NOMO-1 treated with DMSO at 0.1 percent for 48 hours (cell line): Measurements from ENCODE around the gene CGB7.
"Not testable (repeated sequence)": the region's sequence is repeated elsewhere in the genome, so short reads cannot be mapped to it uniquely, and the experiment has no call there.

Experiments
- DNase-seq: peaks from one replicate; lab custom pipeline; 2025; ENCODE audit not compliant: unreplicated experiment; lab: John Stamatoyannopoulos, UW

The CGB7 gene

DNA sequence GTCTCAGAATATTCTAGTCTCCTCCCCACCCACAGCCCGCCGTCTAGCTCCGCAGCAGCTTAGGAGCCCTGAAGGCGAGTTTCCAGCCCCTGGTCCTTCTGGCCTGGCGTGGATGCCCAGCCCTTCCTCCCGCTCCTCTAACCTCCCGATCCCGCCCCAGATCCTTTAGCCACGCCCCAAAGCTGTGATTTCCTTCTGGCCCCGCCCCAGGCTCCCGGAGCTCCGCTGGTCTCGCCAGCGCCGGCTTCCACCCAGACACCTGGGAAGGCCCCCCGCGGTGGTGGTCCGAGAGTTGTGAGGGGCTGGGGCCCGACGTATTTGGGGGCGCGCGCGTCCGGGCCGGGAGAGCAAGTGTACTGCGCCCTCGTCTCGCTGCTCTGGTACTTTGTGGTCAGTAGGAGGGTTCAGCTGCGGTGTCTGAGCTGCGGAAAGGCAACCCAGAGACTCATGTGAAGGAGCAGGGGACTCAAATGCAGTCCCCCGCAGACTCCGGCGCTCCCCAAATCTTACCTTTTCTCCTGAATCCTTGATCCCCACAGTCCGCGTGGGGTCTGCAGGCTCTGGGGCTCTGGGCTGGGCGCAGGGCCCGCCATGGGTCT is at the start of gene CGB7:
Gene CGB7 (minus strand): TSS at position 114 of the 599 bp plus-strand sequence. CDS start 2,374 bp downstream, outside the sequence.
- no peak for DNase-seq

DNA sequence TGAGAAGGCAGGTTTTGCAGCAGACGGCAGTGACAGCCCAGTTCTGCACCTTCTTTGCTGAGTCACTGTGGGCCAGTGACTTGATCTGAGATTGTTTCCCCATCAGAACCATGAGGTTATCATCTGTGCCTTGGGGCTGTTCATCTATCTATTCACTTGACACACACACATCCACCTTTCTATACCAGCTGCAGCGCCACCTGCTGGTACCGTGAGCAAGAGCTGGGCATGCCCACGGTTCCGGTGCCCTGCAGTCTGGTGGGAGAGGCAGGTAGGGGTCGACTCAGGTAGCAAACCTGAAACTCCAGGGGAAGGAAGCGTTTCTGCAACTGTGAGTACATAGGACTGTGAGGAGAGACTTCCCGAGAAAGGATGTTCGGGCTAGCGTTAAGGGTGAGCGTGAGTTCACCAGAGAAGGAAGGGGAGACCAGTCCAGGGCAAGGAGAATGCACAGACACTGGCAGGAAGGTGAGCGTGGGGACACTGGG is 49.1 kb upstream of the CGB7 start:
- peak; percentile 37 for DNase-seq

DNA sequence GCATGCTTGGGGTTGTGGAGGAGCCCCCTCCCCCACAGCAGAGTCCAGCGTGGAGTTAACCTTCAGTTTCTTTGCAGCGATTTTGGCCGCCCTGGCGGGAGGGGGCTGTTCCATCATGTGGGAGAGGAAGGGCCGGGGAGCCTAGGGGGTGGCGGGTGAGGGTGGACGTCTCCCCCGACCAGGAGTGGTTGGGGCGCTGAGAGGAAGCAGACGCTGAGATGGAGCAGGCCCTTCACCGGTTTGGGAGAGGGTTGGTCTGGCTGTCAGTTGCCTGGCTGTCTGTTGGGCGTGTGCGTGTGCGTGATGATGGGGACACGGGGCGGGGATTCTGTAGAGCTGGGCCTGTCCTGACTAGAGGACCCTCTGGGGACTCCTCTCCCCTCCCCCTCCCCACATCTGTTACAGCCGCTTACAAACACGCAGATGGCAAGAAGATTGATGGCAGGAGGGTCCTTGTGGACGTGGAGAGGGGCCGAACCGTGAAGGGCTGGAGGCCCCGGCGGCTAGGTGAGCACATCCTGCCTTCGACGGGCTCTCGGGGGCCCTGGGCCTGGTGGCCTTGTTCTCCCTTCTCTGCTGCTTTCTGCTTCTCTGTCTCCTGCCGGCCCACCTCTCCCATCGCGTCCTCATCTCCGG is 46.8 kb upstream of the CGB7 start:
- DNase-seq: no peak

DNA sequence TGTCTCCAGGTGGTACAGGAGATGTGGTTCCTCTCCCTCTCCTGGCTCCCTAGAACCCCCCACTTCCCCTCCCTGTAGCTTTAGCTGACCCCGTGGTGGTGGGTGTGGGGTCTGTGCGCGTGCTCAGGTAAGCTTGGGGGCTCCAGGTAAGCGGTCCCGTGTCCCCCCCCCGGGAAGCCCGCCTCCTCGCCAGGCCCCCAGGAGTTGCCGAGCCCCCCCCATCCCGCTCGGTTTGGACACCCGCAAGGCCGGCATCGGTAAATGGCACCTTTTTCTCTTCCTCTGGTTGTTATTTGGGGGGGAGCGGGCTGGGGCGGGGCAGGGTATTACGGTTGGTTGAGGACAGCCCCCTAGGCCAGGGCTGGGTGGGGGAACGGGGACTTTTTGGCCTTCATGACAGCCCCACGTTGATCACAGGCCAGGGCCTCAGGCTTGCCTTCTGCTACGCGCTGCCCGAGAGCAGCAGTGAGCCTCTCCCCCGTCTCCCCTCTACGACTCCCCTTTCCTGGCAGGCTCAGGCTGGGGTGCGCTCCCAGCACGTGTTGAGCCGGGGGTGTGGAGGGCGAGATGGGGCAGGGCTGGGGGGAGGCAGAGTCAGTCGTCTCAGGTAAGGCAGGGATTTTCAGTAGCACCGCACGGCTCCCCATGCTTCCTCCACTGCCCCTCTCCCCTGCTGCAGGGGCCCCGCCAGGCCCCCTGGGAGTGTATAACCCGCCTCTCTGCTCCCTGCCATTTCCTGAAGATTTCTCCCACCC is 46.0 kb upstream of the CGB7 start:
- no peak for DNase-seq

DNA sequence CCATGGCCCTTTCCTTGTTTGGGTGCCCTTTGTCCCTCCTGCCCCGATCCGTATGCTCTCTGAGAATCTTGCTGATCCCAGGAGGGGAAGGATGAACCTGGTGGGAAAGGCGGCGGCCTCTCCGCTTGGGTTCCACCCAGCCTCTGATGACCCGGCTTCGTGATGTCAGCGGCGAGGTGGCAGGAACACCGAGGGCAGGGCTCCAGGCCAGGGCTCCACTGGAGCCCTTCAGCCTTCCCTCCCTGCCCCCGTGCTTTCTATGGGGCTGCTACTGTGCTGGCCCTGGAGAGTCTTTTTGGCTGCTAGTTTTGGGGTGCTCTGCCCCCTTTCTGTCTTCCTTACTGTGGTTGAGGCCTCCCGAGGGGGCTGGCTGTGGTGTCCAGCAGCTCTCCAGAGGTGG is 44.8 kb upstream of the CGB7 start:
- no peak for DNase-seq

DNA sequence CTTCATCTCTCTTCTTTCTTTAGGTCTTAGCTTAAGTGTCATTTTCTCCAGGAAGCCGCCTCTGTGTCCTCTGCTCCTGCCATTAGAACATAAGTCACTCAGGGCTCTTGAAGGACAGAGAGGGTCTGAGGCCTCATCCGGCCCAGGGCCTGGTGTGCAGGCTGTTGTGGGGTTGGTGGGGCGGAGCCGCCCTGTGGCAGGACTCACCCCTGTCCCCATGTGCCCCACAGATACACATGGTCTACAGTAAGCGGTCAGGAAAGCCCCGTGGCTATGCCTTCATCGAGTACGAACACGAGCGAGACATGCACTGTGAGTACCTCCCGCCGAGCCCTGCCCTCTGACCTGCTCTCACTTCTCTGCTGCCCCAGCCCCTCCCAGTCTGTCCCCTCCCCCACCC is 43.6 kb upstream of the CGB7 start:
- DNase-seq: no peak

DNA sequence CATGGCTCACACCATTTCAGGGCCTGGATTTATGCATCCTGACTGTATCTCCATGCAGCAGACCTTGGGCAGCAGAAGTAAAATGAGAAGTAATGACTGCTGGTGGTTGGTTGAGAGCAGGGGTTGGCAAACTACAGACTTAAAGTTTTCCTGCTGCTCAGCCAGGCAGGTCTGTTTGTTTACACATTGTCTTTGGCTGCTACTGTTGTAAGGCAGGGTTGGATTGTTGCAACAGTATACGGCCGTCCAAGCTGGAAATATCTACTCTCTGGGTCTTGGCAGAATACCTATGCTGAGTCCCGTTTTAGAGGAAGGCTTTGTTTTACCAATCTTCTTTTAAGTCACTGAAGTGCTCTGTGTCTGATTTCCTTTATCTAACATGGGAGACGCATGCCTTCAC is 41.2 kb upstream of the CGB7 start:
- no peak for DNase-seq

DNA sequence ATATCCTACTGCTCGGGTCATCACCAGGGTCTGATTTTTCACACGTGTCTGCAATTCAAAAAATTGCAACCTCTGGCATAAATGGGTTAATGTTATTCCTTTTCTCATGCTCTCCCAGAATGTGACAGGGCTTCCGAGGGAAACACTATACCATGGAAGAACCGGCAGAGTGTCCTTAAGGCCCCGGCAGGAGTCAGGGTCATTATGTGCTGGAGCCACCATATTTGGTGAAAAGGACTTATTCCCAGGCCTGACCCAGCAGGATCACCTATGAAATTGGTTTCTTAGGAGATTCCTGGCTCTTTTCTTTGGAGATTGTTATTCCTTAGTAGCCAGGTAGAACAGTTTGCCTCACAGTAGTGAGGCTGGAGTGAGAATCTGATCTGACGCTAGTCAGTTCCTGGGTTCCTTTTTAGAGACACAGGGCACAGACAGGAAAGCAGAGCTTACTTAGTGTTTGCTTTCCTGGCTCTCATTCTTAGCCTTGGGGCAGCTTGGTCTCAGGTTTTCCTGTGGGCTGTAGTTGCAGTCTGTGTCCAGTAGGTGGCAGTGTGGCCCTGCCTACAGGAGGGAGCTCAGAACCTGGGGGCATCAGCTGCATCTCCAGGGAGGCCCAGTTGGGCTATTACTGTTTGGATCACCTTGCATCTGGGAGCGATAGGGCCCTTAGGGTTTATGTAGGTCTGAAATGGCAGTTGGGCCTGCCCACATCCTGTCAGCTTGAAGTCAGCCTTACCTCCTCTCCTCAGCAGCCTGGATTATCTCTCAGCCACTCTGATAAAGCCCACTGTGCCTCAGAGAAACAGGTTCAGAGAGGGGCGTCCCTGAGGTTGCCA is 40.1 kb upstream of the CGB7 start:
- peak; percentile 71 for DNase-seq

DNA sequence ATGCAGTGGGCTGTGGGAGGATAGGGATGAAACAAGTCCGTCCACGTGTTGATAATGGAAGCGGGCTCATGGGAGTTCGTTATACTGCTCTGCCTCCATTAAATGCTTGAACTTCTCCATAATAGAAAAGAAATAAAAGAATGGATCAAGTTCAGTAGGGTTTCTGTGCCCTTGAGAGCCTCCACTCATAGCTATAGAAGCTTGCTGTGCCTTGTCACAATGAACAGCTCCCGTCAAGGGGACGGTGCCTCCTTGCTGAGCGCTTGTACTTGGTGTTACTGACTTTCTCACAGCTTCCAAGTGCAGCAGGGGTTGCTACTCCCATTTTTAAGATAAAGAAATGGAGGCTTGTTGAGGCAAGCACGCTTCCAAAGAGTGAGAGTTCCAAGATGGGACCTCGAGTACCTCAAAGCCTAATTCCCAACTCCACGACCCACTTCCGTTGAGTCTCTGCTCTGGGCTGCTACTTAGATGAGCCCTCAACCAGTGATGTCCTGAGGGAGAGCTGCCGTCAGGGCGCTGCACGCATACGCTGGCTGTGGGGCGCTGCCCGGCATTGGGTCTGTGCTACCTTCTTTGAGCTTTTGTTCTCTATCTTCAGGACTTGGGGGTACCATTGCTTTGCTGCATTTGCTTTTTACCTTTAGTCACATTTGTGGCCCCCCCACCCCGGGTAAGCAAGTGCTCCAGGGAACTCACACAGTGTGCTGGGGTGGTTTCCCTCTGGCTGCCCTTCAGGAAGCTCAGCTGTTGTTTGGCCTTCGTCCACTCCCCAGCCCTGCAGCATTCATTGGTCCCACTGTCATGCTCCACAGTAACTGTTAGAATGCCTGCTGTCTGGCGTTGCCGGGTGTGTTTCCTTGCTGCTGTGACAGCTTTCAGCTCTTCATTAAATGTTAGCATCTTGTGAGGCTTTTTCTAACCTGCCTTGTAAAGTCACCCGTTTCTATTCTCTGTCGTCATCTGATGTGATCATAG is 37.2 kb upstream of the CGB7 start:
- no peak for DNase-seq

DNA sequence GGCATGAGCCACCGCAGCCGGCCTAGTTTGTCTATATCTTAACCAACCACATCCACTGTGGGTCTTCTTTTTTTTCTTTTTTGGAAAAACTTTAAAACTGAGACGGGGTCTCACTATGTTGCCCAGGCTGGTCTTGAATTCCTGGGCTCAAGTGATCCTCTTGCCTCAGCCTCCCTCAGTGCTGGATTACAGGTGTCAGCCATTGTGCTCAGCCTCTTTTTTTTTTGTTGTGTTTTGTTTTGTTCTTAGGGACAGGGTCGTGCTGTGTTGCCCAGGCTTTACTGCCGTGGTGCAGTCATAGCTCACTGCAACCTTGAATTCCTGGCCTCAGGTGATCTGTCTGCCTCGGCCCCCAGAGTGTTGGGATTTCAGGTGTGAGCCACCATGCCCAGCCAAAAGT is 35.1 kb upstream of the CGB7 start:
- DNase-seq: no peak

DNA sequence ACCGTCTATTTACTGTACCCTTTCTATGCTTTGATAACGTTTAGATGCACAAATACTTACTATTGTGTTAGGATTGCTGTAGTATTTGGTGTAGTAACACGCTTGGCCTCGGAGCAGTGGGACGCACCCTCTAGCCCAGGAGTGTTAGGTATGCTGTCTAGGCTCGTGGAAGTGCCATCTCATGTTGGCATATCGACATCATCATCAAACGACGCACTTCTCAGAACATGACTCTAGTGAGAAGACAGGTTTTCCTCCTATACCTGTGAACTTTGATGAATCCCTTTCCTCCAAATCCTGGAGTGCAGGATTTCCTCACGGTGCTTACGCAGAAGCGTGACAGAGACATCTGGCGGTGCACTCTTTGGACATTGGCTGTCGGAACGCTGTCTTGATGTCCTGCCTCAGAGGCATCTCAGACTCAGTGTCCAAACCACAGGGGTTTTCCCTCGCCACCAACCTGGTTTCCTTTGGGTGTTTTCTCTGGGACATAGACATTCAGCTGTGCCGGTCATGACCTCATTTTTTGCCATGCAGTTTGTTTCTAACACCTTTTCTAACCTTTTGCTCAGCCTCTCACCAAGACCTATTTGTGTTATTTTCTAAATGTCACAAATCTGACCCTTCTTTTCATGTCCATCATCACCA is 34.0 kb upstream of the CGB7 start:
- no peak for DNase-seq

DNA sequence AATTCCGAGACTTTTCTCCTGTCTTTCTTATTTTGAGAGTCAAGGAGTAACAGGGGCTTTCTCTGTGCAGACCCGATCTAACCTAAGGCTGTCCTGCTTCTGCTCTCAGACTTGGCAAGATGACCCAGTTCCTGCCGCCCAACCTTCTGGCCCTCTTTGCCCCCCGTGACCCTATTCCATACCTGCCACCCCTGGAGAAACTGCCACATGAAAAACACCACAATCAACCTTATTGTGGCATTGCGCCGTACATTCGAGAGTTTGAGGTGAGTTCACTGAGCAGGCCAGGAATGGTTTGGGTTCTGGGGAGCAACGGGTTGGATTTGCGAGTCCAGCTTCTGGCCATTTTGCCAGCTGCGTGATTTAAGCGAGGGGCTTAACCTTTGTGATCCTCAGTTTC is 28.7 kb upstream of the CGB7 start:
- no peak for DNase-seq

DNA sequence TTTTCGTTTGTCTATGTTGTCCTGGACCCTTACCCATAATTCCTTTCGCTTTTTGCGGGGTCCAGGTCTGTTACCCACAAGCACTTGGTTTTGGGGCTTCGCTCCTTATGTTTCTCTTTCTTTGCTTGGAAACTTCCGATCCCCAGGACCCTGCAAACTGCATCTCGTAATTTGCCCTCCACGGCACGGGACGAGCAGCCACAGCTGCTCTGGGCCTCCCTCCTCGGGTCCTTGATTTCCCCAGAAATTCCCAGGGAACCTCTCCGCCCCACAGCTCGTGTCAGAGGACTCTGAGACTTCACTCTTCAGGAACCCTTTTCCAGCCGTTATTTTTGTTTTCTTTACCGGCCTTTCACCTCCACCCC is 28.3 kb upstream of the CGB7 start:
- no peak for DNase-seq

DNA sequence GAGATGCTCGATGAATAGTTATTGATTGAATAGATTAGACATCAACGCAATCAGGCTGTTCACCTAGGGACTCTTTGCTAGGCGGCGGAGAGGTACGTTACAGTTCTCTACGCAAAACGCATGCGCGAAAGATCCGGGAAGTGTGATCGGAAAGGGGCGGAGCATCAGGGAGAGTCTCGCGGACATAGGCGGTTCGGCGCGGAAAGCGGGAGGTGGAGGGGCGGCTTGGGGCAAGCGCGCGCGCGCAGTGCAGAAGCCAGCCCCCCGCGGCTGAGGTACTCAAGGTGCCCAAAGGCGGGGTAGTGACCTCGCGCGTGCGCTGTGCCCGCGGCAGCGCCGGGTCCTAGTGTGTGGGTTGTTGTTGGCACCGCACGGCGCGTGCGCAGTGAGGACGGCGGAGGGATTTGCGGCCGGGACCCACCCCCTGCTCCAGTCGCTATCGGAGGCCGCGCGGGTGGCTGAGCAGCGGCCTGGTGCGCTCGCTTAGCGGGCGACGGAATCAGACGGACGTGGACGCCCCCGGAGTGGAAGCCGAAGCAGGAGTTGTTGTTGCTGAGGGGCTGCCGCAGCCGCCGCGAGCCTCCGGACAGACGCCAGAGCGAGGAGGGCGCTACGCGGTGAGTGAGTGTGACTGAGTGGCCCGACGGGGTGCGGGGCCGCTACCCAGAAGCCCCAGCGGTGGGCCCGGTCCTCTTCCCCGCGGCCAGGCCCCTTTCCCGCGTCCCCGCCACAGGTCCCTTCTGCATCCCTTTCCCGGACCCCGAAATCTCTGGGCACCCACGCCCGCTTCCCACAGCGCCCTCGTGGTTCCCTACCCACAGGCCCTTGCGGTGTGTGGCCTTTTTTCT is 27.7 kb upstream of the CGB7 start, which contains the start of gene SNRNP70:
Gene SNRNP70 (plus strand): TSS at position 432 of the 848 bp plus-strand sequence. CDS start 964 bp downstream, outside the sequence.
- peak; percentile 99 for DNase-seq

DNA sequence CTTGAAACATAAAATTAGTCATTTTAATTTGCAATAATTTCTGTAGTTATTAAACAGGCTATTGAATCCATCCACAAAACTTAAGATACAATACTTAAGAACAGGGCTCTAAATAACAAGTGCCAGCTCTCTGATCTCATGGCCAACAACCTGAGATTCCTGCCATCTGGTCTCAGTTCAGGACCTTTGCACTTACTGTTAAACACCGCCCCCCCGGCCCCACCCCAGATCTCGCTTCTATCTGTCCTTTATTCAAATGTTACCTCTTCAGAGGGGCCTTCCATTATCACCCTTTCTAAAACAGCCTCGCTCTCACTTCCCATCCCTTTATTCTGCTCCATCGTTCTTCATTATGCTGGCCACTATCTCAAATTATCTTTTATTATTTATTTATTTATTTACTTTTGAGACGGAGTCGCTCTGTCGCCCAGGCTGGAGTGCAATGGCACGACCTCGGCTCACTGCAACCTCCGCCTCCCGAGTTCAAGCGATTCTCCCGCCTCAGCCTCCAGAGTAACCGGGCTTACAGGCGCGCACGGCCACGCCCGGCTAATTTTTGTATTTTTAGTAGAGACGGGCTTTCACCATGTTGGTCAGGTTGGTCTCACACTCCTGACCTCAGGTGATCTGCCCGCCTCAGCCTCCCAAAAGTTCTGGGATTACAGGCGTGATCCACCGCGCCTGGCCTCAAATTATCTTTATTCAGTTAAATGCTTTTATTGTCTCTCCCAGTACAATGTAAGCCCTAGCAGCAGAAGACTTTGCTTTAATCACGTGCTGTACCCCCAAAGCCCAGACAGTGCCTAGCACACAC is 26.9 kb upstream of the CGB7 start:
- DNase-seq: no peak

DNA sequence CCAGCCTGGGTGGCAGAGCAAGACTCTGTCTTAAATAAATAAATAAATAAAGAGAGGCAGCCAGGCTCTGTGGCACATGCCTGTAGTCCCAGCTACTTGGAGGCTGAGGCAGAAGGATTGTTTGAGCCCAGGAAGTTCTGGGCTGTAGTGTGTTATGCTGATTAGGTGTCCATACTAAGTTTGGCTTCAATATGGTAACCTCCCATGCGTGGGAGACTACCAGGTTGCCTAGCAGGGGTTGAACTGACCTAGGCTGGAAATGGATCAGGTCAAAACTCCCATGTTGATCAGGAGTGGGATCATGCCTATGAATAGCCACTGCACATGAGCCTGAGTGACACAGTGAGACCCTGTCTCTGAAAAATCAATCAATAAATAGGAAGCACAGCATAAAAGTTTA is 23.7 kb upstream of the CGB7 start:
- DNase-seq: no peak

DNA sequence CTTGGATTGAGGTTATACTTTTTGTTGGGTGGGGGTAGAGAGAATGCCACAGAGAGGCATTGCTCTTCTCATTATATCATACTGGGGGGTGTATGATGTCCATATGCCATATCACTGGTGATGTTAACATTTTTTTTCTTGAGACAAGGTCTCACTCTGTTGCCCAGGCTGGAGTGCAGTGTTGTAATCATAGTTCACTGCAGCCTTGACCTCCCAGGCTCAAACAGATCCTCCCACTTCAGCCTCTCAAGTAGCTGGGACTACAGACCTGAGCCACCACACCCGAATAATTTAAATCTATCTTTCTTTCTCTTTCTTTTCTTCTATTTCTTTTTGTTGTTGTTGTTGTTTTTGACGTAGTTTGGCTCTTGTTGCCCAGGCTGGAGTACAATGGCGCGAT is 22.8 kb upstream of the CGB7 start:
- no peak for DNase-seq

DNA sequence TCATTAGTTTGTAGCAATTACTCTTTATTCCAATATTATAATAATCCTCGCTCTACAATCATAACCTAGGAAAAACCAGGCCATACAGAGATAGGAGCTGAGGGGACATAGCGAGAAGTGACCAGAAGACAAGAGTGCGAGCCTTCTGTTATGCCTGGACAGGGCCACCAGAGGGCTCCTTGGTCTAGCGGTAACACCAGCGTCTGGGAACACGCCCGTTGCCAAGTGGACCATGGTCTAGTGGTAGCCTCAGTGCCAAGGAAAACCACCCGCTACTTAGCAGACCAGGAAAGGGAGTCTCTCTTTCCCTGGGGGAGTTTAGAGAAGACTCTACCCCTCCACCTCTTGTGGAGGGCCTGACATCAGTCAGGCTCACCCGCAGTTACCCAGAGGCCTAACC is 17.3 kb upstream of the CGB7 start:
- DNase-seq: not testable (repeated sequence)
